ENCODE data around the gene EXOC6.

DNA sequence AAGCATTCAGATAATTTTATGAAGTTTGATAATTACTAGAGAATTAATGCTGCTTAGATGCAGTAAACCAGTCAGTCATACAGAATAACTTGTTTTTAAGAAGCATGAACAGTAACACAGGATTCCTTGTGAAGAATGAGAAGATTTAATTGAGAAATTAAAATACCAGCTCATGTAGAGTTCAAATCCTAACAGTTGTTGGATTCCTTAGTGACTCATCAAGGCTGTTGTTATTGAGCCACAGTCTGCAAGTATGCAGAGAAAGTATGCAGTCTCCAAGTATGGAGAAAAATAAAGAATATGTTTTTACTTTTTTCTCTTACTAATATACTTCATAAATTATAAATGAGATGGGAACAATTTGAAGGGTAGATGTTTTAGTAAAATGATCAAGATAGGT lies 182.1 kb downstream of the EXOC6 start:
- TF ChIP-seq EZH2phosphoT487 (IDR thresholded peaks at IDR 0.05), result no peak
- TF ChIP-seq, protein P1, sequence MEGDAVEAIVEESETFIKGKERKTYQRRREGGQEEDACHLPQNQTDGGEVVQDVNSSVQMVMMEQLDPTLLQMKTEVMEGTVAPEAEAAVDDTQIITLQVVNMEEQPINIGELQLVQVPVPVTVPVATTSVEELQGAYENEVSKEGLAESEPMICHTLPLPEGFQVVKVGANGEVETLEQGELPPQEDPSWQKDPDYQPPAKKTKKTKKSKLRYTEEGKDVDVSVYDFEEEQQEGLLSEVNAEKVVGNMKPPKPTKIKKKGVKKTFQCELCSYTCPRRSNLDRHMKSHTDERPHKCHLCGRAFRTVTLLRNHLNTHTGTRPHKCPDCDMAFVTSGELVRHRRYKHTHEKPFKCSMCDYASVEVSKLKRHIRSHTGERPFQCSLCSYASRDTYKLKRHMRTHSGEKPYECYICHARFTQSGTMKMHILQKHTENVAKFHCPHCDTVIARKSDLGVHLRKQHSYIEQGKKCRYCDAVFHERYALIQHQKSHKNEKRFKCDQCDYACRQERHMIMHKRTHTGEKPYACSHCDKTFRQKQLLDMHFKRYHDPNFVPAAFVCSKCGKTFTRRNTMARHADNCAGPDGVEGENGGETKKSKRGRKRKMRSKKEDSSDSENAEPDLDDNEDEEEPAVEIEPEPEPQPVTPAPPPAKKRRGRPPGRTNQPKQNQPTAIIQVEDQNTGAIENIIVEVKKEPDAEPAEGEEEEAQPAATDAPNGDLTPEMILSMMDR (IDR thresholded peaks at IDR 0.05), result no peak
- TF ChIP-seq EZH2 (IDR thresholded peaks at IDR 0.05), result no peak
